ENCODE data around the gene ENGASE. TPM values are rescaled to one million over a fixed set of nuclear protein-coding genes. Genes with fewer than 3 reads are reported as not detected.

The ENGASE gene
- total and polyA plus RNA-seq, 2 of the 4 experiments (the other 2 are of a cell fraction) = 3.9 to 12.1 TPM

GRCh38 chr17:79055197-79055596, 19.4 kb upstream of the ENGASE start (continued):
- no peak for TF ChIP-seq USF2 (IDR thresholded peaks at IDR 0.05; ENCODE audit: low read depth, low read length)

GRCh38 chr17:79057737-79058385, 16.8 kb upstream of the ENGASE start:
- H3K36me3 ChIP-seq (ENCODE audit: control insufficient read depth, insufficient read depth, low read length) = no peaks in the 10 kb centered on the region
- no peak overlapping the region for H2BK5ac ChIP-seq (ENCODE audit: low read depth, low read length, poor library complexity, severe bottlenecking)
- no peak overlapping the region for H2AK9ac ChIP-seq (replicated peaks; ENCODE audit: low read depth, low read length, poor library complexity)
- no peak overlapping the region for H3K4me3 ChIP-seq (ENCODE audit: insufficient read depth, low read depth, low read length)
- no peak overlapping the region for H2BK15ac ChIP-seq (ENCODE audit: low read depth, low read length)
- intact Hi-C loops (cut with micrococcal nuclease) = no loop called here
- H3K27ac ChIP-seq (ENCODE audit: insufficient read depth, low read length) = no peak overlapping the region
- POLR2A ChIA-PET (ENCODE audit: unreplicated experiment) = no interaction called here
- DNase-seq (no peak), ATAC-seq (ENCODE audit: low read depth) (no peak)
- no peak overlapping the region for H4K91ac ChIP-seq (ENCODE audit: insufficient read depth, low read depth, low read length)
- no peak for TF ChIP-seq RAD21 (IDR thresholded peaks at IDR 0.05; ENCODE audit: low read length)
- TF ChIP-seq MXI1 (IDR thresholded peaks at IDR 0.05; ENCODE audit: borderline replicate concordance, low read depth, low read length) = no peak
- no peak overlapping the region for H3K18ac ChIP-seq (ENCODE audit: low read depth, low read length)
- WGBS, 2 experiments (ENCODE audit: extremely low coverage in 2 of 2, insufficient read length in 1 of 2) = 62% methylated on average over 2 of the region's 10 CpGs; no CpG with 5 or more reads in 1 of the 2 experiments
- no peak overlapping the region for H2BK120ac ChIP-seq (ENCODE audit: low read depth, low read length)
- H3K14ac ChIP-seq (replicated peaks; ENCODE audit: low read depth, low read length) = no peak overlapping the region
- no peak overlapping the region for H4K5ac ChIP-seq (ENCODE audit: low read depth, low read length)
- no peak overlapping the region for H3K23ac ChIP-seq (ENCODE audit: low read depth, low read length)
- no peak overlapping the region for H4K8ac ChIP-seq (ENCODE audit: low read depth in 2 of 2, low read length in 2 of 2)
- no peak overlapping the region for H3K56ac ChIP-seq (ENCODE audit: extremely low read depth, insufficient read depth, low read length)
- no peaks in the 10 kb centered on the region for H4K20me1 ChIP-seq (ENCODE audit: insufficient read depth, low read length)
- in situ Hi-C loops (cut with MboI; ENCODE audit: low sequenced_read_pairs) = no loop called here
- H3K27me3 ChIP-seq (ENCODE audit: control insufficient read depth, insufficient read depth, low read length) = 0 out of 2 replicates have a peak, but pooled peaks cover 1% of the 10 kb centered on the region
- dilution Hi-C loops (cut with HindIII; ENCODE audit: low sequenced_read_pairs, unreplicated experiment) = no loop called here
- H3K4me2 ChIP-seq (ENCODE audit: low read depth, low read length) = no peak overlapping the region
- no peak overlapping the region for H2AK5ac ChIP-seq (ENCODE audit: low read depth, low read length)
- H2BK20ac ChIP-seq (ENCODE audit: low read depth, low read length) = no peak overlapping the region
- H3K9ac ChIP-seq (ENCODE audit: low read depth, low read length) = no peak overlapping the region
- no TSS peak for BruUV-seq (replicated peaks)
- peaks cover 2% of the 10 kb centered on the region; the same call in 1 of the 2 replicates for H3K9me3 ChIP-seq (ENCODE audit: control insufficient read depth, insufficient read depth, low read length)
- no peak overlapping the region for H2AFZ ChIP-seq (replicated peaks; ENCODE audit: low read length, poor library complexity)
- H3K9me1 ChIP-seq (ENCODE audit: insufficient read depth, low read length) = no peaks in the 10 kb centered on the region; the same call in 1 of the 2 replicates
- no peaks in the 10 kb centered on the region for H3K4me1 ChIP-seq (ENCODE audit: control insufficient read depth, insufficient read depth, low read length)
- no peak overlapping the region for H3K4ac ChIP-seq (ENCODE audit: low read depth, low read length)
- CTCF ChIA-PET = no interaction called here
- H3K79me1 ChIP-seq (ENCODE audit: low read depth in 1 of 2, low read length in 2 of 2) = no peaks in the 10 kb centered on the region
